Spleen (tissue), 11 donors: Measurements from ENCODE around the gene KCNQ1. TPM values are rescaled to one million over a fixed set of nuclear protein-coding genes. Genes with fewer than 3 reads are reported as not detected.
A peak's percentile ranks its signal among the peaks of the same experiment; 100 is the strongest.

Experiments
- DNase-seq: peaks from one replicate; pipeline ENCODE4 v3.0.0-alpha.2; 2020
- H3K27ac ChIP-seq, 8 donors: fragments of 200-600 bp; sonication (generic) in 7 of 8; 1 replicate in 4 of 8; 2 replicates in 4 of 8; pipeline versions ENCODE4 v1.5.0 to v1.8.0; 2016 to 2021; ENCODE audit warnings: inconsistent platforms in 4 of 8, mild to moderate bottlenecking in 4 of 8, moderate library complexity in 1 of 8
- H3K27me3 ChIP-seq, 7 donors: fragments of 200-600 bp; sonication (generic) in 6 of 7; replicated peaks in 1 of 7; 1 replicate in 4 of 7; 2 replicates in 3 of 7; pipeline versions ENCODE4 v1.5.0 to v1.8.0; 2016 to 2021; ENCODE audit warnings: inconsistent platforms in 3 of 7, mild to moderate bottlenecking in 1 of 7
- H3K36me3 ChIP-seq, 6 donors: fragments of 200-600 bp; sonication (generic) in 5 of 6; 1 replicate in 4 of 6; 2 replicates in 2 of 6; pipeline versions ENCODE4 v1.5.0 to v1.8.0; 2016 to 2021; ENCODE audit warnings: inconsistent platforms in 2 of 6
- H3K4me1 ChIP-seq, 6 donors: fragments of 200-600 bp; sonication (generic) in 5 of 6; 1 replicate in 3 of 6; 2 replicates in 3 of 6; pipeline versions ENCODE4 v1.5.0 to v1.8.0; 2016 to 2021; ENCODE audit warnings: inconsistent platforms in 3 of 6
- H3K4me3 ChIP-seq, 8 donors: fragments of 200-600 bp; sonication (generic) in 7 of 8; 1 replicate in 4 of 8; 2 replicates in 4 of 8; pipeline versions ENCODE4 v1.5.0 to v1.8.0; 2016 to 2021; ENCODE audit warnings: inconsistent platforms in 4 of 8, mild to moderate bottlenecking in 4 of 8, moderate library complexity in 2 of 8
- H3K9me3 ChIP-seq, 8 donors: fragments of 200-600 bp; sonication (generic) in 7 of 8; 1 replicate in 4 of 8; 2 replicates in 4 of 8; pipeline versions ENCODE4 v1.5.0 to v1.8.0; 2016 to 2021; ENCODE audit warnings: inconsistent platforms in 4 of 8
- CTCF ChIP-seq, 11 experiments: fragments of 200-600 bp in 7 of 11; fragments of 450-650 bp in 4 of 11; sonication (generic) in 4 of 11; IDR thresholded peaks in 8 of 11; conservative IDR thresholded peaks in 3 of 11; 1 replicate in 7 of 11; 2 replicates in 4 of 11; pipeline versions ENCODE4 v1.4.0 to v1.8.0; 2016 to 2021; ENCODE audit warnings: antibody characterized with exemption in 11 of 11, inconsistent platforms in 4 of 11, mild to moderate bottlenecking in 1 of 11
- POLR2A ChIP-seq, 3 donors: fragments of 450-650 bp; IDR thresholded peaks; one replicate each; pipeline ENCODE4 v1.5.1; 2017; ENCODE audit warnings: antibody characterized with exemption in 3 of 3, mild to moderate bottlenecking in 1 of 3
- POLR2AphosphoS5 ChIP-seq, 3 donors: sonication (generic); formaldehyde crosslinking; IDR thresholded peaks; one replicate each; pipeline ENCODE4 v1.5.1; 2017; ENCODE audit warnings: antibody characterized with exemption in 3 of 3
- WGBS, 5 donors: extraction: QIAGEN DNeasy Blood & Tissue Kit in 3 of 5; methylation state at CpG; one replicate each; pipeline versions ENCODE4 v1.1.5 to v1.1.7; 2013 to 2018; 5-methylcytosine and 5-hydroxymethylcytosine counted together
- intact Hi-C: fragments of 100-400 bp; cut with DNase I; formaldehyde crosslinking; loops from one replicate; pipeline ENCODE4 v1.15.0; 2023; ENCODE audit warnings: low total_unique reads
- polyA plus RNA-seq, 3 donors: library from polyadenylated mRNA; stranded (reverse); fragments of 200-250 nt; gene quantifications; one replicate each; pipeline ENCODE4 v1.2.1, GENCODE V29; 2013
- total RNA-seq, 7 donors: library from RNA; depleted of rRNA in 3 of 7; stranded (reverse); fragments of >200 nt in 3 of 7; fragmentation: NEBNext Ultra II Directional in 4 of 7; extraction: Animal tissue kit (Norgen Biotek cat#: 25700) in 4 of 7; gene quantifications; one replicate each; pipeline versions ENCODE4 v1.1.0 to v1.2.1, GENCODE V29; 2016 to 2021
- donor health status: healthy with polysubstance abuse.
- donor health status: DM: no; HTN: no; CAD: no; lungs with moderate emphysema.
- donor health status: DM: no; HTN: no; CAD: no.
- donor health status: Bipolar disorder and iron deficiency.
- donor health status: healthy.
- donor health status: DM: no; HTN: no; CAD: no.
- donor health status: DM: yes; HTN: yes; CAD: no.

The KCNQ1 gene
- total and polyA plus RNA-seq, 10 donors = 3.3 to 21.6 (median 13.5) TPM

GRCh38 chr11:2574553-2575535, 130.0 kb downstream of the KCNQ1 start:
- peak; percentile 66 for DNase-seq
- Histone ChIP-seq H3K4me3 (no peak overlapping the region), H3K27me3 (no peaks in the 10 kb centered on the region), H3K36me3 (peaks cover 0 to 52% (median 4%) of the 10 kb centered on the region in 6 donors), H3K9me3 (no peaks in the 10 kb centered on the region), H3K4me1 (no peaks in the 10 kb centered on the region), H3K27ac (no peak overlapping the region)
- TF ChIP-seq CTCF (IDR thresholded peaks at IDR 0.05 in 8 of 11, conservative IDR thresholded peaks at IDR 0.05 in 3 of 11) (no peak), POLR2A (IDR thresholded peaks at IDR 0.05) (no peak), POLR2AphosphoS5 (IDR thresholded peaks at IDR 0.05) (no peak)
- 91 to 95% (median 94%) methylated on average over 37 to 45 of the region's 45 CpGs for WGBS, 5 donors
- intact Hi-C loops = no loop called here

- Histone ChIP-seq H3K4me1 (no peaks in the 10 kb centered on the region), H3K36me3 (peaks cover 0 to 52% (median 4%) of the 10 kb centered on the region in 6 donors), H3K27ac (no peak overlapping the region), H3K4me3 (no peak overlapping the region), H3K27me3 (no peaks in the 10 kb centered on the region), H3K9me3 (no peaks in the 10 kb centered on the region)
- intact Hi-C loops = no loop called here
- TF ChIP-seq POLR2A (IDR thresholded peaks at IDR 0.05) (no peak), POLR2AphosphoS5 (IDR thresholded peaks at IDR 0.05) (no peak), CTCF (IDR thresholded peaks at IDR 0.05 in 8 of 11, conservative IDR thresholded peaks at IDR 0.05 in 3 of 11) (no peak)
- 90 to 96% (median 93%) methylated on average over 17 of the region's 17 CpGs for WGBS, 5 donors
- peak; percentile 58 for DNase-seq
Observed at GRCh38 chr11:2575591-2576051, 130.8 kb downstream of the KCNQ1 start.

GRCh38 chr11:2576111-2576510, 131.3 kb downstream of the KCNQ1 start:
- TF ChIP-seq POLR2AphosphoS5 (IDR thresholded peaks at IDR 0.05) = no peak
- TF ChIP-seq POLR2A (IDR thresholded peaks at IDR 0.05) = no peak
- TF ChIP-seq CTCF (IDR thresholded peaks at IDR 0.05 in 8 of 11, conservative IDR thresholded peaks at IDR 0.05 in 3 of 11) = no peak
- Histone ChIP-seq H3K4me1 (no peaks in the 10 kb centered on the region), H3K36me3 (peaks cover 0 to 52% (median 4%) of the 10 kb centered on the region in 6 donors), H3K9me3 (no peaks in the 10 kb centered on the region), H3K4me3 (no peak overlapping the region), H3K27me3 (no peaks in the 10 kb centered on the region), H3K27ac (no peak overlapping the region)
- intact Hi-C loops = no loop called here
- peak; percentile 67 for DNase-seq
- 82 to 97% (median 91%) methylated on average over 6 to 15 of the region's 15 CpGs for WGBS, 5 donors

GRCh38 chr11:2576549-2576948, 131.7 kb downstream of the KCNQ1 start:
- WGBS, 5 donors = 84 to 92% (median 89%) methylated on average over 15 of the region's 15 CpGs
- intact Hi-C loops = no loop called here
- Histone ChIP-seq H3K27me3 (no peaks in the 10 kb centered on the region), H3K4me1 (no peaks in the 10 kb centered on the region), H3K9me3 (no peaks in the 10 kb centered on the region), H3K27ac (no peak overlapping the region), H3K36me3 (peaks cover 0 to 52% (median 4%) of the 10 kb centered on the region in 6 donors), H3K4me3 (no peak overlapping the region)
- TF ChIP-seq POLR2AphosphoS5 (IDR thresholded peaks at IDR 0.05) (no peak), CTCF (IDR thresholded peaks at IDR 0.05 in 8 of 11, conservative IDR thresholded peaks at IDR 0.05 in 3 of 11) (no peak), POLR2A (IDR thresholded peaks at IDR 0.05) (no peak)
- peak; percentile 66 for DNase-seq
